HK-2 (cell line): ENCODE results near the gene TMEM145.
"Not testable (repeated sequence)": the region's sequence is repeated elsewhere in the genome, so short reads cannot be mapped to it uniquely, and the experiment has no call there.

Experiments used
- DNase-seq: peaks from one replicate; pipeline ENCODE4 v3.0.0-alpha.2; 2018; ENCODE audit not compliant: unreplicated experiment

The TMEM145 gene

DNA sequence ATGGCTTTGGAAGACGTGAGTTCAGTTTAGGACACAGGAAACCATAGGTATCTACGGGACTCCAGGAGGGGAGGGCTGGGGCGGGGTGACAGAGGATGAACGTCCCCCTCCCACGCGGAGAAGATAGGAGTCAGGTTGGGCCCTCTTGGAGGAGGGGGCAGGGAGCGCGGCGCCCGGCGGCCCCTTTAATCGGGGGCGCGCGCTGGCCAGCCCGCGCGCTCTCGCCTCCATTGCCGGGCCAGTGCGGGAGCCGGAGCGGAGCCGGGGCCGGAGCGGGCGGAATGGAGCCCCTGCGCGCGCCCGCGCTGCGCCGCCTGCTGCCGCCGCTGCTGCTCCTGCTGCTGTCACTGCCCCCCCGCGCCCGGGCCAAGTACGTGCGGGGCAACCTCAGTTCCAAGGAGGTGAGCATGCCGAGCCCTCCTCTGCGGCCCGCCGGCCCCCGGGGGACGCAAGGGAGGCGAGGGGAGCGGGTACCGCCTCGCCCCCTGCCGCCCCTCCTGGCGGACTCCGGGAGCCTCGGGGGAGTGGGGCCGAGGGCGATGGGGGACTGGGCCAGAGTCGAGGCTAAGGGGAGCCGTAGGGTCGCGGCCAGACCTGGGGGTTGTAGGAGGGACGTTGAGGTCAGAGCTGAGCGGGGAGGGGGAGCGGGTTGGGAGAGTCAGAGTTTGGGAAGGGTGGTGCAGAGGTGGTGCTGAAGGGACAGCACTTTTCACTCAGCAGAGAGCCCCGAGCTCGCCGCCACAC, at the start of gene TMEM145:
Gene TMEM145, plus strand, starts transcription at position 214 of the 744 bp plus-strand sequence. Its CDS starts 68 bp downstream, at position 282.
- peak; percentile 41 for DNase-seq

GRCh38 chr19:42266105-42266504, 47.0 kb upstream of the TMEM145 start:
- not testable (repeated sequence) for DNase-seq

DNA sequence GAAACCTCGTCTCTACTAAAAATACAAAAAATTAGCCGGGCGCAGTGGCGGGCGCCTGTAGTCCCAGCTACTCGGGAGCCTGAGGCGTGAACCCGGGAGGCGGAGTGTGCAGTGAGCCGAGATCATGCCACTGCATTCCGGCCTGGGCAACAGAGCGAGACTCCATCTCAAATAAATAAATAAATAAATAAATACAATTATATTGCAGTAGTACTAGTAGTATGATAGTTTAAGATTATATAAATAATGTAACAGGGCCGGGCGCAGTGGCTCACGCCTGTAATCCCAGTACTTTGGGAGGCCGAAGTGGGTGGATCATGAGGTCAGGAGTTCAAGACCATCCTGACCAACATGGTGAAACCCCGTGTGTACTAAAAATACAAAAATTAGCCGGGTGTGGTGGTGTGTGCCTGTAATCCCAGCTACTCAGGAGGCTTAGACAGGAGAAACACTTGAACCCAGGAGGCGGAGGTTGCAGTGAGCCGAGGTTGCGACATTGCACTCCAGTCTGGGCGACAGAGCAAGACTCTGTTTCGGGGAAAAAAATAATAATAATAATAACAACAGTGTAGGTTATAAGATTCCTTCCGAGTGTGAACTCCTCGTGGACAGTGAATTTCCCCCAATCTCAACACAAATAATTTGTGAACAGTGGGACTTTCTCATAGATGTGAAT, 46.0 kb upstream of the TMEM145 start:
- DNase-seq: not testable (repeated sequence)

DNA sequence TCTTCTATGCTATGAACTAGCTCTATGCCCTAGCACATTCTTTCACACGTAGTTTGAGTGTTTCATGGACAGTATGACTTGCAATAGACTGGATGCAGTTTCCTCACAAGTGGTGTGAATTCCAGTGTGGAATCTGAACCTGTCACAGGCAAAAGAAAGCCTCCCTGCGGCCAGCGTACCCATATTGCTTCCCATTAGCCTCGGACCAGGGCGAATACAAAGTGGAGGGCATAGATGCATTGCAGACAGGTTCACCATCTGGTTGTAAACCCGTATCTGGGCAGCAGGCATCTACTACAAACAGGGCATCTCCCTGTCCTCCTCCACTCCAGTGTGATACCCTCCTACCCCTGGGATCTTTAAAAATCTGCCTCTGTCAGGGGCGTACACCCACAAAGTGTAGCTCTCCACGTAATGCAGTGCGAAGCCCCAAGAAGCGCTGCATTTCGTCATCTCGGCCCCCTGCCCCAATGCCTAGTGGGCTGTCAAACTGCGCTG, 45.4 kb upstream of the TMEM145 start:
- DNase-seq: no peak

DNA sequence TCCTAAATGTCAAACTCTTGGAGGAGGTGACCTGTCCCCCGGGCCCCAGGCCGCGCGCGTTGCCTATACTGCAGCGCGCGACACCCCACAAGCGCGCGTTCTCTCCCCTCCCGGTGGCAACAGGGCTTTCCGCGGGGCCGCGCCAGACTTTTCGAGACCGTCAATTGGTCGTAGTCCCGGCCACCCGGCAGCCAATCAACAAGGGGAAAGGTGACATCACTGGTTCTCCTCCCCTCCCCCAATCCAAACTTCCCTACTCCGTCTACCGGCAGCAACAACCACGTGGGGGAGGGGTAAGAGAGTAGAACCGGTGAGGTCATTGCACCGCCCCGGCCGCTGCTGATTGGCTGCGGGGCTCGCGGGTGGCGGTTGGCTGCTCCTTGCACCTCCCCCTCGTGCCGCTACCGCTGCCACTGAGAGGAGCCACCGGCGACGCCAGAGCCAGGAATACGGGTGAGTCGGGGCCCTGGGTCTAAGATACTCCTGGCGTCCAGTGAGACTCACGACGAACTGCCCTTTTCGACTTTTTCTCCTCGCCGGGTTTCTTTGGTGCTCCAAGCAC, 44.9 kb upstream of the TMEM145 start:
- DNase-seq: peak; percentile 97

DNA sequence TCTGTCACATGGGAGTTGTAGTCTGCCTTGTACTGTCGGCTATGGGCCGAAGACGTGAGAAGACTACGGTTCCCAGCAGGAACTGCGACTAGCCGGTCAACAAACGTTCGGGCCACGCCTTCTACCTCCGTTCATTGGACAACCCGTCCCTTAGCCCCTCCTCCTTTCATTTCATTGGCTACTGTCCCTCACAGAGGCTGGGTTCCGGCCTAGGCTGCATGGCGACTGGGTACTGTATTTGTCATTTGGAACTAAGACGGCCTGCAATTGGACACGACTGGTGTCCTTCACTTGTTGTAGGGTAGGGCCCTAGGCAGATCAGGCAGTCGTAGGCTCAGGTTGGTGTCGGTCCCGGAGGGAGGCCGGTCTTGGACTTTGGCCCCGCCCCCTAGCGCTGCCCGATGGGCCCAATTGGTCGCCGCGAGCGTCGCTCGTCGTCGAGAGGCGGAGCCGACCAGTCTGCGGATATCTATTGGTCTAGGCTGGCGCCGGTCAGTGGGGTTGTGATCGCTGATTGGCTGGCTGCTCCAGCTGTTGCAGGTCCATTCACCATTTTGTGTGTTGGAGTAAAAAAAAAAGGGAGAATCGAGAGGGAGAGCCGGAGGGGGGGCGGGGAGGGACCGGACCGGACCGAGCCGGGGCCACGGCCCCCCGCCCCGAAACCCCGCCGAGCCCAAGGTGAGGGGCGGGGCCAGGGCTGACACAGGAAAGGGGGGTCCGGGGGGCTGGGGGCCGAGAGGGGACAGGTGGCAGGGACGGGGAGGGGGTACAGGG, 44.2 kb upstream of the TMEM145 start, which contains the start of gene CIC:
Gene CIC, plus strand, starts transcription at position 549 of the 774 bp plus-strand sequence. CDS start 2,532 bp downstream, outside the sequence.
- DNase-seq: peak; percentile 99

DNA sequence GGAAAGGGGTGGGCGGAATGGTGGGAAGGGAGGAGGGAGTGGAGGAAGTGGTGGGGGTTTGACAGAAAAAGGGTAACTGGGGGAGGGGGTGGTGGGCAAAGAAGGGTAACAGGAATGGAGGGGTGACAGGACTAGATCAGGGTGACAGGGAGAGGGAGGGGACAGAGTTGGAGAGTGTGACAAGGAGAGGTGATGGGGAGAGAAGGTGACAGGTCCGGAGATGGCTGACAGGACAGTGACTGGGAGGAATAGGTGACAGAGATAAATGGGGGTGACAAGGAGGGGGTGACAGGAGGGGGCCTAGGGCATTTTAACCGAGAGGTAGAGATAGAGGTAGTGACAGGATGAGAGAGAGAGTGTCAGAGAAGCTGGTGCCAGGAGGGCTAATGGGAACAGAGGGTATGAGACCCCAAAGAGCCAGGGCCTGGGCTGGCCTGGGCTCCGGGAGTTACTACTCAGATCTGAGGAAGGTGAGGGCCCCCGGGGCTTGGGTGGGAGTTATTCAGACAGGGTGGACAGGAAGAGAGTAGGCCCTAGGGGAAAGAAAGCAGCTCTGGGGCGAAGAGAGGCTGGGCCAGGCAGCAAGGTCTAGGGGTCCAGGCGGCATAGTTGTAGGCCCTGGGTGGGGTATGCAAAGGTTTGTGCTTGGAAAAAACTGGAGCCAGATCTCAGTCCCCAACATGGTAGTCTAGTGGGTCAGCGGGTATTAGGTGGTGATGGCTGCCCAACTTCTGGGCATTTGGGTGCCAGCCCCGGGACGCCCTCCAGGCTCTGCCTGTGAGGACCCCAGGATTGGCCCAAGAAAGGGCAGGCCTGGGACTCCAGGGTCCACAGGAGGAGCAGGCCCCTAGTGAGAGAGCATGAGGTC, 43.4 kb upstream of the TMEM145 start:
- DNase-seq: no peak

DNA sequence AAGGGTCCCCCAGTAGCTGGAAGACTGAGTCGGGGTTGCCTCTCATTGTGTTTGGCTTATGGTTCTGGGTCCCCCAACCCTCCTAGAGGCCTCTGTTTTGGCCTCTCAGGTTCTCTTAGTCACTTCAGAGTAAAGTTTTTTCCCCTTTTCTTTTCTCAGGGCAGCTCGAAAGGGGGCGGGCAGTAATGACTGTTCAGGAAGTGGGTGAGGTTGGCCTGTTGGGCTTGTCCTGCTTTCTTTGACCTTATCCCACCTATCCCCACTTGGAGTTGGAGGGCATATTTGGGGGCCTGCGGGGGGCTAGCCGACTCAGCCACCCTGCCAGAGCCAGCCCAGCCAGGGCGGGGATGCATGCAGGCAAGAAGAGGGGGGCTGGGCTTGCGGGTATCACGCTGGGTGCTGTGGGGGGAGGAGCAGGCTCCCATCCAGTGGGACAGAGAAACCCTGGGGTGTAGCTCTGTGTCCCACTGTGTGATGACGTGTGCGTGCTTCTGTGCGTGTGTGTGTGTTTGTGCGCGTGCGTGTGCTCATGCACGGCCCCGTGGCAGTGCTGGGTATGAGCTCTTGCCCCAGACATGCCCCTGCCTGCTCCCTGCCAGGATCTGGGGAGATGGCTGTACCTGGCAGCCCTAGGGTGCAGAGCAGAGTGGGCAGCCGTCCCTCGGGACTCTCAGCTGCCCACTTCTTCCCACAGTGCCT, 42.6 kb upstream of the TMEM145 start:
- DNase-seq: peak; percentile 74

DNA sequence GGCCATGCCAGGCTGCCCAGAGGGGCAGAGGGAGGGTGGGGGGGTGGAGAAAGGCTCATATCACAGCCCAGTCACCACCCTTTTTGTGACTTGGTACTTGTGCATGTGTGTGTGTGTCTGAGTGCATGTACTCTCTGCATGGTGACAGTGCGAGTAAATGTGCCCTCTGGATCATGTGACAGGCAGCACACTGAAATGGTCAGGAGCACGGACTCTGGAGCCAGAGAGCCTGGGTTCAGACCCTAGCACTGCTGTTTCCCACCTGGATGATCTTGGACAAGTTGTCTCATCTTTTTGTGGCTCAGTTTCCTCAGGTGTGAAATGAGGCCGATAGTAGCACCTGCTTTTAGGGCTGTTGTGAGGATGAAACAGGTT, 42.1 kb upstream of the TMEM145 start:
- no peak for DNase-seq

DNA sequence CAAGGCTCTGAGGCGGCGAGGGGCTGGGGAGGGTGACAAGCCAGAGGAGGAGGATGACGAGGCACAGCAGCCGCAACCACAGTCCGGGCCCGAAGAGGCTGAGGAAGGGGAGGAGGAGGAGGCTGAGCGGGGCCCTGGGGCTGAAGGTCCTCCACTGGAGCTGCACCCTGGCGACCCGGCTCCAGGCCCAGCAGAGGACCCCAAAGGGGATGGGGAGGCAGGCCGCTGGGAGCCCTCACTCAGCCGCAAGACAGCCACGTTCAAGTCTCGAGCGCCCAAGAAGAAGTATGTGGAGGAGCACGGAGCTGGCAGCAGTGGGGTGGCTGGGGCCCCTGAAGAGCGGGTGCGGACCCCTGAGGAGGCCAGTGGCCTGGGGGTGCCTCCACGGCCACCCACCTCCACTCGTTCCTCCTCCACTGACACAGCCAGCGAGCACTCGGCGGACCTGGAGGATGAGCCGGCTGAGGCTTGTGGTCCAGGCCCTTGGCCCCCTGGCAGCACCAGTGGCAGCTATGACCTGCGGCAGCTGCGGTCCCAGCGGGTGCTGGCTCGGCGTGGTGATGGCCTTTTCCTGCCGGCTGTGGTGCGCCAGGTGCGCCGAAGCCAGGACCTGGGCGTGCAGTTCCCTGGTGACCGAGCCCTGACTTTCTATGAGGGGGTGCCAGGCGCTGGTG, 41.1 kb upstream of the TMEM145 start:
- no peak for DNase-seq

- DNase-seq: no peak
Observed at GRCh38 chr19:42272535-42272897, 40.6 kb upstream of the TMEM145 start.

GRCh38 chr19:42272989-42273406, 40.1 kb upstream of the TMEM145 start:
- DNase-seq: no peak

- no peak for DNase-seq
Observed at GRCh38 chr19:42273407-42274064, 39.6 kb upstream of the TMEM145 start.

GRCh38 chr19:42274065-42274682, 38.9 kb upstream of the TMEM145 start:
- no peak for DNase-seq

DNA sequence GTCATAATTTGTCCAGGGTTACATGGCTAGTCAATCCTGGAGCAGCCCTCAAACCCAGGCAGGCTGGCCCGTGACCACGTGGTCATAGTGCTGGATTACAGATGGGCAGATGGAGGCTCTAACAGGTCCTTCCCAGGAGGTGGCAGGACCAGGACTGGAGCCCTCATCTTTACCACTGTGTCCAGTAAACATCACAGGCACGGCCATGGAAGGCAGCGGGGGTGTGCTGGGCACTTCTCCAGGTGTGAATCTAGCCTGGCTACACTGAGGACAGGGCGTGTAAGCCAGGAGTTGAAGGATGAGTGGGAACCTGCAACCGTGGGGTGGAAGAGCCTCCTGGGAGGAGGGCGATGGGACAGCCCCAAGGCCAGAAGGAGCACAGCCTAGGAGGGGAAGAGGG, 38.0 kb upstream of the TMEM145 start:
- DNase-seq: no peak

GRCh38 chr19:42275517-42275916, 37.6 kb upstream of the TMEM145 start:
- no peak for DNase-seq

GRCh38 chr19:42276284-42276683, 36.8 kb upstream of the TMEM145 start:
- DNase-seq: no peak

- no peak for DNase-seq
Observed at GRCh38 chr19:42276821-42277220, 36.3 kb upstream of the TMEM145 start.
